PC-9 (cell line): ENCODE measurements around the gene NUP205. TPM values are rescaled to one million over a fixed set of nuclear protein-coding genes. Genes with fewer than 3 reads are reported as not detected.

Experiments used
- BruUV-seq: library from RNA; stranded (reverse); fragments of 400-500 nt; replicated peaks from 2 replicates; lab custom pipeline; 2021; lab: Mats Ljungman, UMichigan
- CTCF ChIA-PET: fragments of 300-600 bp; sonication (Branson Sonifier 250); formaldehyde crosslinking; loops from one replicate; lab custom pipeline; 2022; ENCODE audit warnings: antibody characterized with exemption; lab: Charles Lee
- POLR2A ChIA-PET: fragments of 300-600 bp; sonication (Branson Sonifier 250); formaldehyde crosslinking; loops from one replicate; lab custom pipeline; 2022; ENCODE audit warnings: antibody characterized with exemption; ENCODE audit not compliant: unreplicated experiment; lab: Charles Lee
- DNase-seq, 2 experiments: peaks; one replicate each; pipeline versions ENCODE4 v3.0.0 to v3.0.0-alpha.2; 2015 to 2022; ENCODE audit warnings: mixed read lengths in 1 of 2
- H2AFZ ChIP-seq: fragments of 200-600 bp; sonication (generic); 2 replicates; pipeline ENCODE4 v1.8.1; 2017; ENCODE audit warnings: antibody characterized with exemption
- H3F3A ChIP-seq: fragments of 200-600 bp; sonication (generic); 2 replicates; pipeline ENCODE4 v1.8.1; 2017; ENCODE audit warnings: antibody characterized with exemption, mild to moderate bottlenecking, low read depth; ENCODE audit not compliant: insufficient read depth
- H3K27ac ChIP-seq: fragments of 200-600 bp; sonication (generic); 2 replicates; pipeline ENCODE4 v1.6.1; 2016; ENCODE audit warnings: mixed run types
- H3K27me3 ChIP-seq: fragments of 200-600 bp; sonication (generic); 2 replicates; pipeline ENCODE4 v1.6.1; 2016; ENCODE audit warnings: low read depth, mixed run types; ENCODE audit not compliant: insufficient read depth
- H3K36me3 ChIP-seq: fragments of 200-600 bp; sonication (generic); 2 replicates; pipeline ENCODE4 v1.6.1; 2016; ENCODE audit warnings: low read depth, mixed run types
- H3K4me1 ChIP-seq: fragments of 200-600 bp; sonication (generic); replicated peaks from 2 replicates; pipeline ENCODE4 v1.6.1; 2016; ENCODE audit warnings: mixed run types; ENCODE audit not compliant: insufficient read depth
- H3K4me2 ChIP-seq: fragments of 200-600 bp; sonication (generic); 2 replicates; pipeline ENCODE4 v1.6.1; 2017; ENCODE audit warnings: mixed run types
- H3K4me3 ChIP-seq: fragments of 200-600 bp; sonication (generic); 2 replicates; pipeline ENCODE4 v1.6.1; 2016; ENCODE audit warnings: mixed run types
- H3K79me2 ChIP-seq: fragments of 200-600 bp; sonication (generic); 2 replicates; pipeline ENCODE4 v1.6.1; 2017; ENCODE audit warnings: low read depth, mixed run types
- H3K9me2 ChIP-seq: fragments of 200-600 bp; sonication (generic); 2 replicates; pipeline ENCODE4 v1.8.1; 2017; ENCODE audit warnings: mild to moderate bottlenecking; ENCODE audit not compliant: insufficient read depth
- H3K9me3 ChIP-seq: fragments of 200-600 bp; sonication (generic); 2 replicates; pipeline ENCODE4 v1.8.1; 2016; ENCODE audit warnings: low read depth; ENCODE audit not compliant: insufficient read depth
- H4K20me1 ChIP-seq: fragments of 200-600 bp; sonication (generic); 2 replicates; pipeline ENCODE4 v1.8.1; 2017; ENCODE audit not compliant: insufficient read depth
- EZH2 ChIP-seq: fragments of 200-600 bp; sonication (generic); IDR thresholded peaks from 2 replicates; pipeline ENCODE4 v1.8.0; 2017; ENCODE audit warnings: antibody characterized with exemption, low read depth
- intact Hi-C: fragments of 100-400 bp; cut with micrococcal nuclease; formaldehyde crosslinking; loops from one replicate; pipeline ENCODE4 v1.10.0; 2022; ENCODE audit not compliant: unreplicated experiment
- total RNA-seq: library from RNA; stranded (reverse); gene quantifications from 2 replicates; pipeline ENCODE4 v1.2.3, GENCODE V29; 2021
- TF ChIP-seq, protein P1 (sequence below): fragments of 200-600 bp; sonication (generic); conservative IDR thresholded peaks from 2 replicates; pipeline ENCODE4 v1.6.1; 2017; ENCODE audit warnings: mixed run types, antibody characterized with exemption, mild to moderate bottlenecking, moderate library complexity

Gene NUP205
- total RNA-seq, 1 experiment from 2014 or later: 108 TPM

DNA sequence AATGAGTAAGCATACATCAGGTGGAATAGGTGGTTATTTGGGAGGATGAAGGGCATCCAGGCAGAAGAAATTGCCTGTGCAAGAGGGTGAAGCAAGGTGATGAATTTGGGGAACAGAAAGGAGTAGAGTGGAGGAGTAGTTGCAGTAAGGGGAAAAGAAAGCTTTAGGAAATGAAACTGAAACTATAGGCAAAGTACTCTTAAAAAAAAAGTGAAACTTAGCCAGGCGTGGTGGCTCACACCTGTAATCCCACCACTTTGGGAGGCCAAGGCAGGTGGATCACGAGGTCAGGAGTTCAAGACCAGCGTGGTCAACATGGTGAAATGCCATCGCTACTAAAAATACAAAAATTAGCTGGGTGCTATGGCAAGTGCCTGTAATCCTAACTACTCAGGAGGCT lies 17.6 kb downstream of the NUP205 start:
- Histone ChIP-seq H3K79me2 (peaks cover 4% of the 10 kb centered on the region; the same call in 1 of the 2 replicates), H4K20me1 (peaks cover 6% of the 10 kb centered on the region; the same call in 1 of the 2 replicates), H2AFZ (no peak overlapping the region), H3K9me2 (no peaks in the 10 kb centered on the region), H3K27me3 (no peaks in the 10 kb centered on the region), H3K4me1 (no peaks in the 10 kb centered on the region), H3F3A (peaks cover 4% of the 10 kb centered on the region; the same call in 1 of the 2 replicates), H3K4me2 (no peak overlapping the region), H3K9me3 (no peaks in the 10 kb centered on the region), H3K27ac (no peak overlapping the region), H3K36me3 (peaks cover 58% of the 10 kb centered on the region), H3K4me3 (no peak overlapping the region)
- BruUV-seq: no TSS peak
- POLR2A ChIA-PET: no interaction called here
- intact Hi-C loops: no loop called here
- TF ChIP-seq EZH2: no peak
- TF ChIP-seq, protein P1, sequence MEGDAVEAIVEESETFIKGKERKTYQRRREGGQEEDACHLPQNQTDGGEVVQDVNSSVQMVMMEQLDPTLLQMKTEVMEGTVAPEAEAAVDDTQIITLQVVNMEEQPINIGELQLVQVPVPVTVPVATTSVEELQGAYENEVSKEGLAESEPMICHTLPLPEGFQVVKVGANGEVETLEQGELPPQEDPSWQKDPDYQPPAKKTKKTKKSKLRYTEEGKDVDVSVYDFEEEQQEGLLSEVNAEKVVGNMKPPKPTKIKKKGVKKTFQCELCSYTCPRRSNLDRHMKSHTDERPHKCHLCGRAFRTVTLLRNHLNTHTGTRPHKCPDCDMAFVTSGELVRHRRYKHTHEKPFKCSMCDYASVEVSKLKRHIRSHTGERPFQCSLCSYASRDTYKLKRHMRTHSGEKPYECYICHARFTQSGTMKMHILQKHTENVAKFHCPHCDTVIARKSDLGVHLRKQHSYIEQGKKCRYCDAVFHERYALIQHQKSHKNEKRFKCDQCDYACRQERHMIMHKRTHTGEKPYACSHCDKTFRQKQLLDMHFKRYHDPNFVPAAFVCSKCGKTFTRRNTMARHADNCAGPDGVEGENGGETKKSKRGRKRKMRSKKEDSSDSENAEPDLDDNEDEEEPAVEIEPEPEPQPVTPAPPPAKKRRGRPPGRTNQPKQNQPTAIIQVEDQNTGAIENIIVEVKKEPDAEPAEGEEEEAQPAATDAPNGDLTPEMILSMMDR: no peak
- DNase-seq: no peak
- CTCF ChIA-PET: no interaction called here

DNA sequence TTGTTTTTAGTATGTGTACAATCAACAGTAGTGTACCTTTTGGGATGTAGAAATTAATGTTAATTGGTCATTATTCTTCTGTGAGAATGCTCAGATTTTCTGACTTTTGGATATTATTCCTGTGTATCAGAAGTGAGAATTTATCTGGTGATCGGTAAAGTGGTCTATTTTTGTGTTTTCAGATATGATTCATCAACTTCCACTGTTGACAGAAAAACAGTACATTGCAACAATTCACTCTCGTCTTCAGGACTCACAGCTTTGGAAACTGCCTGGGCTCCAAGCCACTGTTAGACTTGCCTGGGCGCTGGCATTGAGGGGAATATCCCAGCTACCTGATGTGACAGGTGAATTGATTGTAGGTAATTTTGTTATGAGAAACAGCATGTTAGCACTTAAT lies 20.9 kb downstream of the NUP205 start:
- Histone ChIP-seq H3K4me2 (no peak overlapping the region), H3K4me3 (no peak overlapping the region), H3K79me2 (no peaks in the 10 kb centered on the region), H3K36me3 (peaks cover 47% of the 10 kb centered on the region), H3F3A (peaks cover 5% of the 10 kb centered on the region), H3K27ac (no peak overlapping the region), H3K9me2 (no peaks in the 10 kb centered on the region), H2AFZ (no peak overlapping the region), H3K9me3 (no peaks in the 10 kb centered on the region), H3K4me1 (no peaks in the 10 kb centered on the region), H3K27me3 (no peaks in the 10 kb centered on the region), H4K20me1 (no peaks in the 10 kb centered on the region)
- BruUV-seq: no TSS peak
- DNase-seq: no peak
- intact Hi-C loops: no loop called here
- ChIA-PET CTCF (no interaction called here), POLR2A (no interaction called here)
- TF ChIP-seq, protein P1: no peak
- no peak for TF ChIP-seq EZH2

DNA sequence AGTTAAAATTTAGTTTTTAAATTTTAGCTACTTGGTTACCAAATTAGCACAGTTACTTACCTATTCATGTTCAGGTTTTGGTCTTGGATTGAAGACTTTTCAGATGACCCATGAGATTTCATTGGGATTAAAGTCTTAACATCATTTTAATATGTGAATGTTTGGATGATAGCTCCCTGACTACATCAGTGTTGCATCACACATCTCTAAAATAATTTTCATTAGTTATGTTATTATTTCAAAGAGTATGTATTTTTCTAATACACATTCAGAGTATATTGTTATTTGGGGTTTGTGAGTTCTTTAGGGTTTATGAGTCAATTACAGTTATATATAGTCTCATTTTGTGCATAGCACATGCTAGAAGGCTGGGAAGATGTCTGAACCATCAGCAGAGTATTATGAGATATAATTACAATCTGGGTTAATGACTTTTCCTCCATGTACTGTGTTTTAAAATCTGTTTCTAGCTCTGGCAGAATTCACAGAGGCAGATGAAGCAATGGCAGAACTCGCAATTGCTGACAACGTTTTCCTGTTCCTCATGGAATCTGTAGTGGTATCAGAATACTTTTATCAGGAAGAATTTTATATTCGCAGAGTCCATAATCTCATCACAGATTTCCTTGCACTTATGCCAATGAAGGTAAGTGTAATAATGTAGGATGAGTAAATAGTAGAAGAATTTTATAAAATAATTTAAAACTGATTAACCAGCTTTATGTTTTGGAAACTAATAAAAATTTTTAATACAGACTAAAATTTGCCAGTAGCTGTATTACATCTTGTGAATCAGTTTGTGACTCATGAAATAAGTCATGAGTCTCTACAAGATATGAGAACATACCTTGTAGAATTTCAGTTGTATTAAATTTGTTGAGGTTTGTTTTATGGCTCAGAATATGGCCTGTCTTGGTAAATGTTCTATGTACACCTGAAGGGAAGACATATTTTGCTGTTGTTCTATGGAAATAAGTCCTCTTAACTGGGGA lies 26.9 kb downstream of the NUP205 start:
- Histone ChIP-seq H3K9me2 (no peaks in the 10 kb centered on the region), H2AFZ (no peak overlapping the region), H3K9me3 (no peaks in the 10 kb centered on the region), H3K4me1 (no peaks in the 10 kb centered on the region), H3K27ac (no peak overlapping the region), H3K4me3 (no peak overlapping the region), H3K4me2 (no peak overlapping the region), H4K20me1 (peaks cover 5% of the 10 kb centered on the region; the same call in 1 of the 2 replicates), H3F3A (peaks cover 5% of the 10 kb centered on the region), H3K36me3 (peaks cover 34% of the 10 kb centered on the region), H3K79me2 (no peaks in the 10 kb centered on the region), H3K27me3 (no peaks in the 10 kb centered on the region)
- intact Hi-C loops: no loop called here
- no TSS peak for BruUV-seq
- CTCF ChIA-PET: no interaction called here
- POLR2A ChIA-PET: no interaction called here
- DNase-seq: no peak
- TF ChIP-seq EZH2: no peak
- TF ChIP-seq, protein P1: no peak
